K562 (cell line): ENCODE measurements around the gene TMEM41B. TPM values are rescaled to one million over a fixed set of nuclear protein-coding genes. Genes with fewer than 3 reads are reported as not detected.
A peak's percentile ranks its signal among the peaks of the same experiment; 100 is the strongest.

ENCODE experiments used
- ARID1B ChIP-seq: fragments of 450-650 bp; IDR thresholded peaks from 2 replicates; pipeline ENCODE4 v1.6.1; 2016; ENCODE audit warnings: antibody characterized with exemption, mild to moderate bottlenecking, inconsistent platforms
- ATF2 ChIP-seq: sonication (generic); formaldehyde crosslinking; IDR thresholded peaks from 2 replicates; pipeline ENCODE4 v1.8.1; 2022; ENCODE audit warnings: missing genetic modification reagents
- BDP1 ChIP-seq: IDR thresholded peaks from 3 replicates; pipeline ENCODE4 v1.6.1; 2011; ENCODE audit not compliant: insufficient read length, insufficient read depth
- CHD4 ChIP-seq: fragments of 200-600 bp; sonication (generic); IDR thresholded peaks from 3 replicates; pipeline ENCODE4 v1.6.1; 2012; ENCODE audit warnings: low read depth, mild to moderate bottlenecking, mixed read lengths, low read length, inconsistent platforms; ENCODE audit not compliant: insufficient read depth, insufficient replicate concordance, poor library complexity, severe bottlenecking
- HDAC1 ChIP-seq, 2 experiments: fragments of 450-650 bp; IDR thresholded peaks; 2 replicates each; pipeline ENCODE4 v1.6.1; 2016 to 2017; ENCODE audit warnings: inconsistent platforms in 1 of 2, mild to moderate bottlenecking in 1 of 2, moderate library complexity in 1 of 2
- HMG20B ChIP-seq: fragments of 250-450 bp; sonication (Bioruptor Pico); IDR thresholded peaks from 2 replicates; pipeline ENCODE4 v1.5.0; 2021; ENCODE audit warnings: mild to moderate bottlenecking
- HOXB6 ChIP-seq: fragments of 250-450 bp; sonication (Bioruptor Pico); IDR thresholded peaks from 2 replicates; pipeline ENCODE4 v1.5.1; 2022; ENCODE audit warnings: mild to moderate bottlenecking, borderline replicate concordance
- KDM4B ChIP-seq, 2 experiments: fragments of 450-650 bp in 1 of 2; sonication (generic) in 1 of 2; IDR thresholded peaks; 2 replicates each; pipeline ENCODE4 v1.6.1; 2016 to 2017; ENCODE audit warnings: borderline replicate concordance in 2 of 2, antibody characterized with exemption in 1 of 2, low read depth in 1 of 2, mild to moderate bottlenecking in 1 of 2
- MBD2 ChIP-seq: sonication (generic); IDR thresholded peaks from 2 replicates; pipeline ENCODE4 v1.6.1; 2016; ENCODE audit warnings: low read depth, borderline replicate concordance
- NCOA1 ChIP-seq: fragments of 450-650 bp; IDR thresholded peaks from 2 replicates; pipeline ENCODE4 v1.6.1; 2016; ENCODE audit warnings: low read depth
- NFE2 ChIP-seq: IDR thresholded peaks from 2 replicates; pipeline ENCODE4 v1.6.1; 2014; ENCODE audit warnings: antibody characterized with exemption, low read depth
- NONO ChIP-seq, 2 experiments: fragments of 200-400 bp in 1 of 2; fragments of 450-650 bp in 1 of 2; formaldehyde crosslinking in 1 of 2; IDR thresholded peaks; 2 replicates each; pipeline ENCODE4 v1.6.1; 2017; ENCODE audit warnings: low read depth in 2 of 2, mild to moderate bottlenecking in 2 of 2, moderate library complexity in 2 of 2, low read length in 1 of 2
- NUFIP1 ChIP-seq: fragments of 450-650 bp; IDR thresholded peaks from 2 replicates; pipeline ENCODE4 v1.6.1; 2018; ENCODE audit not compliant: partially characterized antibody
- PTBP1 ChIP-seq: fragments of 200-400 bp; formaldehyde crosslinking; IDR thresholded peaks from 2 replicates; pipeline ENCODE4 v1.6.1; 2017; ENCODE audit warnings: low read depth, low read length
- RB1 ChIP-seq: fragments of 450-650 bp; IDR thresholded peaks from 2 replicates; pipeline ENCODE4 v1.6.1; 2017; ENCODE audit warnings: low read depth, mild to moderate bottlenecking
- SMAD2 ChIP-seq: fragments of 150-350 bp; IDR thresholded peaks from 2 replicates; pipeline ENCODE4 v1.6.1; 2014; ENCODE audit warnings: low read depth, mild to moderate bottlenecking, low read length
- TEAD4 ChIP-seq, 2 experiments: sonication (generic) in 1 of 2; formaldehyde crosslinking in 1 of 2; IDR thresholded peaks; 2 replicates each; pipeline versions ENCODE4 v1.6.1 to v1.8.0; 2012 to 2022; ENCODE audit warnings: borderline replicate concordance in 1 of 2, inconsistent platforms in 1 of 2, low read length in 1 of 2, mild to moderate bottlenecking in 1 of 2, missing genetic modification reagents in 1 of 2
- TSC22D4 ChIP-seq: fragments of 450-650 bp; IDR thresholded peaks from 2 replicates; pipeline ENCODE4 v1.6.1; 2016; ENCODE audit warnings: missing genetic modification characterization, missing biosample characterization, control low read depth
- ZFP30 ChIP-seq: fragments of 250-450 bp; sonication (Bioruptor Pico); IDR thresholded peaks from 2 replicates; pipeline ENCODE4 v1.8.0; 2022; ENCODE audit warnings: moderate library complexity, mild to moderate bottlenecking, inconsistent platforms, borderline replicate concordance
- ZKSCAN1 ChIP-seq: fragments of 150-350 bp; IDR thresholded peaks from 2 replicates; pipeline ENCODE4 v1.6.1; 2016; ENCODE audit warnings: low read depth, low read length
- ZNF23 ChIP-seq: fragments of 250-450 bp; sonication (Bioruptor Pico); IDR thresholded peaks from 2 replicates; pipeline ENCODE4 v1.4.0; 2020; ENCODE audit warnings: mild to moderate bottlenecking
- ZNF584 ChIP-seq: fragments of 200-800 bp; sonication (Bioruptor generic); IDR thresholded peaks from 2 replicates; pipeline ENCODE4 v1.6.1; 2016; ENCODE audit warnings: low read depth, mild to moderate bottlenecking, missing genetic modification characterization, missing compliant biosample characterization
- polyA plus RNA-seq, 8 experiments: library from polyadenylated mRNA; depleted of rRNA in 4 of 8; stranded (reverse) in 5 of 8; unstranded in 3 of 8; fragments of >200 nt; fragmentation: Nextera tagmentation in 2 of 8; fragmentation: Illumina TruSeq in 1 of 8; extraction: Ambion mirVana in 2 of 8; extraction: Trizol in 1 of 8; gene quantifications; 2 replicates each; pipeline versions ENCODE4 v1.2.1 to v1.2.3, GENCODE V29; 2011 to 2014; ENCODE audit warnings: inconsistent platforms in 1 of 8, missing spikeins in 1 of 8
- total RNA-seq, 7 experiments: library from RNA; depleted of rRNA in 6 of 7; stranded (reverse); fragments of >200 nt in 6 of 7; fragmentation: Illumina TruSeq in 2 of 7; extraction: Trizol in 2 of 7; gene quantifications; 2 replicates each; pipeline versions ENCODE4 v1.2.1 to v1.2.3, GENCODE V29; 2011 to 2021; ENCODE audit warnings: low replicate concordance in 1 of 7
- TF ChIP-seq, protein P1 (sequence below), 2 experiments: fragments of 450-650 bp; IDR thresholded peaks; 2 replicates each; pipeline ENCODE4 v1.6.1; 2018; ENCODE audit warnings: mild to moderate bottlenecking in 2 of 2, low read depth in 1 of 2; ENCODE audit not compliant: partially characterized antibody in 2 of 2

TMEM41B gene
- total and polyA plus RNA-seq, 9 of the 15 experiments (the other 6 are each of a cell fraction or from before 2014, with no cell fraction given), result 17.1 to 89.6 (median 48.7) TPM

- TF ChIP-seq, protein P1, sequence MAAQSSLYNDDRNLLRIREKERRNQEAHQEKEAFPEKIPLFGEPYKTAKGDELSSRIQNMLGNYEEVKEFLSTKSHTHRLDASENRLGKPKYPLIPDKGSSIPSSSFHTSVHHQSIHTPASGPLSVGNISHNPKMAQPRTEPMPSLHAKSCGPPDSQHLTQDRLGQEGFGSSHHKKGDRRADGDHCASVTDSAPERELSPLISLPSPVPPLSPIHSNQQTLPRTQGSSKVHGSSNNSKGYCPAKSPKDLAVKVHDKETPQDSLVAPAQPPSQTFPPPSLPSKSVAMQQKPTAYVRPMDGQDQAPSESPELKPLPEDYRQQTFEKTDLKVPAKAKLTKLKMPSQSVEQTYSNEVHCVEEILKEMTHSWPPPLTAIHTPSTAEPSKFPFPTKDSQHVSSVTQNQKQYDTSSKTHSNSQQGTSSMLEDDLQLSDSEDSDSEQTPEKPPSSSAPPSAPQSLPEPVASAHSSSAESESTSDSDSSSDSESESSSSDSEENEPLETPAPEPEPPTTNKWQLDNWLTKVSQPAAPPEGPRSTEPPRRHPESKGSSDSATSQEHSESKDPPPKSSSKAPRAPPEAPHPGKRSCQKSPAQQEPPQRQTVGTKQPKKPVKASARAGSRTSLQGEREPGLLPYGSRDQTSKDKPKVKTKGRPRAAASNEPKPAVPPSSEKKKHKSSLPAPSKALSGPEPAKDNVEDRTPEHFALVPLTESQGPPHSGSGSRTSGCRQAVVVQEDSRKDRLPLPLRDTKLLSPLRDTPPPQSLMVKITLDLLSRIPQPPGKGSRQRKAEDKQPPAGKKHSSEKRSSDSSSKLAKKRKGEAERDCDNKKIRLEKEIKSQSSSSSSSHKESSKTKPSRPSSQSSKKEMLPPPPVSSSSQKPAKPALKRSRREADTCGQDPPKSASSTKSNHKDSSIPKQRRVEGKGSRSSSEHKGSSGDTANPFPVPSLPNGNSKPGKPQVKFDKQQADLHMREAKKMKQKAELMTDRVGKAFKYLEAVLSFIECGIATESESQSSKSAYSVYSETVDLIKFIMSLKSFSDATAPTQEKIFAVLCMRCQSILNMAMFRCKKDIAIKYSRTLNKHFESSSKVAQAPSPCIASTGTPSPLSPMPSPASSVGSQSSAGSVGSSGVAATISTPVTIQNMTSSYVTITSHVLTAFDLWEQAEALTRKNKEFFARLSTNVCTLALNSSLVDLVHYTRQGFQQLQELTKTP (IDR thresholded peaks at IDR 0.05; ENCODE audit: low read depth in 1 of 2, partially characterized antibody in 2 of 2), result peak in 1 of 2 experiments; percentile 53
- TF ChIP-seq KDM4B (IDR thresholded peaks at IDR 0.05; ENCODE audit: borderline replicate concordance in 2 of 2, low read depth in 1 of 2) (peak in 1 of 2 experiments; percentile 6; a peak in 1 of 4 replicates), CHD4 (no peak), ZKSCAN1 (no peak; the same call in 1 of the 2 replicates), NONO (IDR thresholded peaks at IDR 0.05; ENCODE audit: low read depth in 2 of 2, low read length in 1 of 2) (peak in 1 of 2 experiments; percentile 47; a peak in 1 of 4 replicates), HMG20B (no peak), HDAC1 (IDR thresholded peaks at IDR 0.05) (peak in 1 of 2 experiments; percentile 82; a peak in 2 of 4 replicates), NCOA1 (peak; percentile 41; the same call in 1 of the 2 replicates), ZFP30 (CRISPR knock-in tag) (no peak), PTBP1 (no peak), MBD2 (peak; percentile 51; the same call in 1 of the 2 replicates), TEAD4 (IDR thresholded peaks at IDR 0.05; ENCODE audit: low read length) (peak; percentile 55), TEAD4 (CRISPR knock-in tag; IDR thresholded peaks at IDR 0.05; ENCODE audit: borderline replicate concordance) (no peak), RB1 (peak; percentile 34; the same call in 1 of the 2 replicates), TSC22D4 (tag) (no peak), NUFIP1 (no peak), ATF2 (CRISPR knock-in tag) (no peak), ZNF23 (CRISPR knock-in tag) (no peak), NFE2 (peak; percentile 46; the same call in 1 of the 2 replicates), SMAD2 (no peak), ZNF584 (CRISPR knock-in tag) (no peak), BDP1 (no peak), HOXB6 (CRISPR knock-in tag) (no peak), ARID1B (peak; percentile 53; the same call in 1 of the 2 replicates)
These were observed at the start of gene TMEM41B (continued) for GRCh38 chr11:9314291-9315077.
